GM13977 (cell line): Measurements from ENCODE around the gene SNX12.
"Not testable (repeated sequence)": the region's sequence is repeated elsewhere in the genome, so short reads cannot be mapped to it uniquely, and the experiment has no call there.

Source experiments
- DNase-seq: peaks from one replicate; pipeline ENCODE4 v3.0.0; 2012; ENCODE audit warnings: low spot score
- CTCF ChIP-seq: IDR thresholded peaks from 2 replicates; pipeline ENCODE4 v1.5.1; 2012; ENCODE audit warnings: mild to moderate bottlenecking, control low read depth; ENCODE audit not compliant: insufficient read depth; ENCODE audit errors: extremely low read depth, missing control alignments
- in situ Hi-C: fragments of 300-500 bp; cut with MboI; formaldehyde crosslinking; loops from one replicate; pipeline ENCODE4 v1.12.0; 2022; ENCODE audit warnings: low sequenced_read_pairs, low pct_unique_long_range_greater_than_20kb, mixed read lengths, inconsistent platforms; ENCODE audit not compliant: unreplicated experiment

SNX12 gene

GRCh38 chrX:71053217-71053621 is 14.9 kb downstream of the SNX12 start:
- peak; percentile 47 for DNase-seq
- in situ Hi-C loops: no loop called here
- no peak for TF ChIP-seq CTCF

GRCh38 chrX:71052721-71053120 is 15.4 kb downstream of the SNX12 start:
- TF ChIP-seq CTCF: no peak
- no peak for DNase-seq
- in situ Hi-C loops: no loop called here

GRCh38 chrX:71047891-71048290 is 20.2 kb downstream of the SNX12 start:
- in situ Hi-C loops, DNase-seq: not testable (repeated sequence)

GRCh38 chrX:71017396-71017939 is 50.7 kb downstream of the SNX12 start:
- no peak for TF ChIP-seq CTCF
- no peak for DNase-seq
- in situ Hi-C loops: no loop called here
